ENCODE measurements around the gene ORC5. TPM values are rescaled to one million over a fixed set of nuclear protein-coding genes. Genes with fewer than 3 reads are reported as not detected.

ORC5 gene
- total and polyA plus RNA-seq, 2 of the 13 experiments (the other 11 are each of a cell fraction or from before 2014, with no cell fraction given): 4.8 to 18.8 TPM

- Histone ChIP-seq H2AFZ (ENCODE audit: low read length) (no peak overlapping the region), H3K4me2 (ENCODE audit: low read depth, low read length) (no peak overlapping the region), H3K9me3 (ENCODE audit: low read length) (no peaks in the 10 kb centered on the region), H3K36me3 (replicated peaks in 1 of 2; ENCODE audit: control insufficient read depth in 1 of 2, insufficient read depth in 2 of 2, low read length in 2 of 2) (peaks cover 4 to 30% of the 10 kb centered on the region in 2 experiments; a peak in 3 of 5 replicates), H3K79me2 (ENCODE audit: insufficient read depth, low read length) (no peaks in the 10 kb centered on the region), H3K27me3 (ENCODE audit: control insufficient read depth in 1 of 2, insufficient read depth in 2 of 2, low read length in 2 of 2) (no peaks in the 10 kb centered on the region), H3K4me3 (replicated peaks in 1 of 3; ENCODE audit: insufficient read depth in 1 of 3, low read depth in 2 of 3, low read length in 3 of 3) (no peak overlapping the region), H3K27ac (ENCODE audit: extremely low read length, insufficient read depth, low read length) (no peak overlapping the region), H3K4me1 (ENCODE audit: insufficient read depth, low read length) (0 out of 2 replicates have a peak, but pooled peaks cover 8% of the 10 kb centered on the region), H3K9ac (ENCODE audit: insufficient read depth, low read depth, low read length) (no peak overlapping the region), H4K20me1 (ENCODE audit: insufficient read depth, low read length) (no peaks in the 10 kb centered on the region)
- no TSS peak for BruUV-seq (replicated peaks)
- intact Hi-C loops (cut with micrococcal nuclease; ENCODE audit: unreplicated experiment): no loop called here
- ATAC-seq: no peak; the same call in 2 of the 3 replicates
- CTCF ChIA-PET (ENCODE audit: low intra/inter-chr PET ratio, low total read pairs): interaction anchor here (2.2 kb wide), 1 partner anchor 587 kb away, joined by 8 read pairs; no protein-coding TSS in a partner anchor
- TF ChIP-seq CTCF (CRISPR knock-in tag; IDR thresholded peaks at IDR 0.05) (no peak), TEAD3 (CRISPR knock-in tag; optimal IDR thresholded peaks at IDR 0.05; ENCODE audit: borderline replicate concordance) (peak; percentile 28)
- WGBS (ENCODE audit: low lambda C conversion rate): 96% methylated on average over 3 of the region's 3 CpGs
- POLR2A ChIA-PET: no interaction called here
- FAIRE-seq: no peak
- DNase-seq (ENCODE audit: low spot score): no peak
- in situ Hi-C loops (cut with HindIII; ENCODE audit: extremely low pct_ligation_motif_present, low pct_unique_long_range_greater_than_20kb): loop anchor here (5.0 to 25.0 kb wide), 2 partner anchors 589 to 724 kb away; partner anchors contain the start of gene SLC26A5
Observed at GRCh38 chr7:104161244-104161643, 46.6 kb downstream of the ORC5 start.

GRCh38 chr7:104160375-104160774, 47.4 kb downstream of the ORC5 start:
- no peak for ATAC-seq
- 0 out of 2 replicates have a peak, but pooled peaks cover 8% of the 10 kb centered on the region for H3K4me1 ChIP-seq (ENCODE audit: insufficient read depth, low read length)
- no peak overlapping the region for H3K4me3 ChIP-seq (replicated peaks in 1 of 3; ENCODE audit: insufficient read depth in 1 of 3, low read depth in 2 of 3, low read length in 3 of 3)
- BruUV-seq (replicated peaks): no TSS peak
- CTCF ChIA-PET (ENCODE audit: low intra/inter-chr PET ratio, low total read pairs): interaction anchor here (1.3 to 2.2 kb wide), 2 partner anchors 587 to 636 kb away, joined by 3 to 8 read pairs; no protein-coding TSS in a partner anchor
- H3K27ac ChIP-seq (ENCODE audit: extremely low read length, insufficient read depth, low read length): no peak overlapping the region
- no peak for FAIRE-seq
- no peaks in the 10 kb centered on the region for H4K20me1 ChIP-seq (ENCODE audit: insufficient read depth, low read length)
- H3K4me2 ChIP-seq (ENCODE audit: low read depth, low read length): no peak overlapping the region
- TF ChIP-seq TFDP1 (CRISPR knock-in tag; IDR thresholded peaks at IDR 0.05; ENCODE audit: borderline replicate concordance): no peak
- TF ChIP-seq STAG1 (CRISPR knock-in tag; IDR thresholded peaks at IDR 0.05): peak; percentile 67
- H2AFZ ChIP-seq (ENCODE audit: low read length): no peak overlapping the region
- in situ Hi-C loops (cut with HindIII; ENCODE audit: extremely low pct_ligation_motif_present, low pct_unique_long_range_greater_than_20kb): loop anchor here (5.0 to 25.0 kb wide), 2 partner anchors 588 to 723 kb away; partner anchors contain the start of gene SLC26A5
- H3K9ac ChIP-seq (ENCODE audit: insufficient read depth, low read depth, low read length): no peak overlapping the region
- POLR2A ChIA-PET: no interaction called here
- H3K9me3 ChIP-seq (ENCODE audit: low read length): no peaks in the 10 kb centered on the region
- intact Hi-C loops (cut with micrococcal nuclease; ENCODE audit: unreplicated experiment): loop anchor here (1.0 kb wide), 1 partner anchor 587 kb away; no protein-coding TSS in a partner anchor
- H3K27me3 ChIP-seq (ENCODE audit: control insufficient read depth in 1 of 2, insufficient read depth in 2 of 2, low read length in 2 of 2): no peaks in the 10 kb centered on the region
- peaks cover 4 to 30% of the 10 kb centered on the region in 2 experiments; a peak in 3 of 5 replicates for H3K36me3 ChIP-seq (replicated peaks in 1 of 2; ENCODE audit: control insufficient read depth in 1 of 2, insufficient read depth in 2 of 2, low read length in 2 of 2)
- no peaks in the 10 kb centered on the region for H3K79me2 ChIP-seq (ENCODE audit: insufficient read depth, low read length)
- DNase-seq (ENCODE audit: low spot score): no peak

All from HepG2 (cell line).